ENCODE data around the gene TLCD5. TPM values are rescaled to one million over a fixed set of nuclear protein-coding genes. Genes with fewer than 3 reads are reported as not detected.

Gene TLCD5
- total RNA-seq, 2 donors from 2014 or later, result 0.10 to 0.32 TPM

Other genes starting within 250 kb of the TLCD5 start
- gene TRIM29, start 187.2 kb upstream of the TLCD5 start, total RNA-seq, result not detected
- 1 to 10 TPM; 1.3 to 3.8 TPM for gene OAF, start 114.3 kb upstream of the TLCD5 start, total RNA-seq
- gene POU2F3, start 85.2 kb upstream of the TLCD5 start, total RNA-seq, result not detected
- gene ARHGEF12, start 11.1 kb downstream of the TLCD5 start, total RNA-seq, result 10 to 100 TPM; 12.9 to 31.3 TPM
- gene GRIK4, start 186.4 kb downstream of the TLCD5 start, total RNA-seq, result under 1 TPM; 0.05 to 0.10 TPM

All from T-helper 17 cell (primary cell).